ENCODE results near the gene LNPEP.
A peak's percentile ranks its signal among the peaks of the same experiment; 100 is the strongest.

Gene LNPEP

DNA sequence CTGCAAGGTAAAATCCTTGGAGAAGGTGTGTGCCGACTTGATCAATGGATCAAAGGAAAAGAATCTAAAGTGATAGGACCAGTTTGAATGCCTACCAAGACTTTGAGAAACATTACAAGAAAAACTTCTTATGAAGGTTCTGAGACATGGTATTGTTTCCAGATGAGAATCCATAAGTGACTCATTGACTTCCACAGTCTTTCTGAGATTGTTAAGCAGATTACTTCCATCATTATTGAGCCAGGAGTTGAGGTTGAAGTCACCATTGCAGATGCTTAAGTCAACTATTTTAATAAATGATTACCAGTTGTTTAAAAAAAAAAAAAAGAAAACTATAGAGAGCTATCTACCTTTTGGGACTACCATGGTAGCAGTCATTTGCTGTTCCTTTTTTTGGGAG lies 7.0 kb downstream of the LNPEP start:
- Histone ChIP-seq H3K4ac (ENCODE audit: low read depth, low read length) (no peak overlapping the region), H3K4me2 (ENCODE audit: low read length) (no peak overlapping the region), H4K12ac (ENCODE audit: low read depth, low read length) (no peak overlapping the region), H4K91ac (ENCODE audit: low read depth, low read length) (no peak overlapping the region), H3K27me3 (ENCODE audit: insufficient read depth, low read length) (no peaks in the 10 kb centered on the region), H2AK5ac (ENCODE audit: low read length) (no peak overlapping the region), H3K4me3 (ENCODE audit: low read depth, low read length) (no peak overlapping the region), H2BK5ac (ENCODE audit: low read depth, low read length, poor library complexity) (no peak overlapping the region), H4K8ac (ENCODE audit: low read depth, low read length) (no peak overlapping the region), H3K18ac (ENCODE audit: low read length) (no peak overlapping the region), H3K9me3 (ENCODE audit: insufficient read depth, low read depth, low read length) (no peaks in the 10 kb centered on the region), H2AFZ (ENCODE audit: insufficient read depth, low read length, poor library complexity) (no peak overlapping the region), H3K14ac (ENCODE audit: low read length) (no peak overlapping the region), H3K4me1 (ENCODE audit: control insufficient read depth in 1 of 2, insufficient read depth in 2 of 2, low read length in 2 of 2) (no peaks in the 10 kb centered on the region), H3K36me3 (ENCODE audit: control insufficient read depth in 1 of 2, insufficient read depth in 2 of 2, low read length in 2 of 2) (no peaks in the 10 kb centered on the region), H3K27ac (ENCODE audit: low read depth, low read length) (no peak overlapping the region), H2BK120ac (ENCODE audit: insufficient read depth, low read length, poor library complexity) (no peak overlapping the region), H3K23ac (ENCODE audit: low read length) (no peak overlapping the region), H3K9ac (ENCODE audit: low read length) (no peak overlapping the region), H3K79me1 (ENCODE audit: low read length) (no peaks in the 10 kb centered on the region), H3K79me2 (ENCODE audit: control insufficient read depth, insufficient read depth, low read length, poor library complexity) (no peaks in the 10 kb centered on the region), H2BK12ac (ENCODE audit: low read length) (no peak overlapping the region)
- DNase-seq, result peak in 1 of 2 donors; percentile 47
- WGBS (ENCODE audit: extremely low coverage, insufficient coverage, insufficient read length), result no CpG with 5 or more reads among the region's 1 CpG

DNA sequence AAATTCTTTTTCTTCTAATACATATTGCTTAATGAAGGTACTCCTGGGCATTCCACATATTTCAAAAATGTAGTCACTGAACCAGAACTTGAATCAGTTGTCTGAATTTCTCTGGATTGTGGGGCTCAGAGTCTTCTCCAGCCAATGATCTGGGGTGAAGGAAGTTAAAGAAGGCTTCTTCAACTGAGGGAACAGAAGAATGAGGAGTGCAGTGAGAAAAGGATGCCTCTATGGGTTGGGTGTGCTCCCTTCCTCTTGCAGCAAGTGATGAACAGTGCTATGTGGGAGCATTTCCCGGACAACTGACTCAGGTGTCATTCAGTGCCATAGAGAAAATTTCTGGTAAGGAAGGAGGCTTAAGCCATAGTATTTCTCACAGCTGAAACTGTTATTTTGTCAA lies 7.9 kb downstream of the LNPEP start:
- Histone ChIP-seq H3K9ac (ENCODE audit: low read length) (no peak overlapping the region), H2AFZ (ENCODE audit: insufficient read depth, low read length, poor library complexity) (no peak overlapping the region), H3K79me1 (ENCODE audit: low read length) (no peaks in the 10 kb centered on the region), H3K4me1 (ENCODE audit: control insufficient read depth in 1 of 2, insufficient read depth in 2 of 2, low read length in 2 of 2) (no peaks in the 10 kb centered on the region), H3K9me3 (ENCODE audit: insufficient read depth, low read depth, low read length) (no peaks in the 10 kb centered on the region), H2BK5ac (ENCODE audit: low read depth, low read length, poor library complexity) (no peak overlapping the region), H3K27ac (ENCODE audit: low read depth, low read length) (no peak overlapping the region), H2BK12ac (ENCODE audit: low read length) (no peak overlapping the region), H3K36me3 (ENCODE audit: control insufficient read depth in 1 of 2, insufficient read depth in 2 of 2, low read length in 2 of 2) (no peaks in the 10 kb centered on the region), H2BK120ac (ENCODE audit: insufficient read depth, low read length, poor library complexity) (no peak overlapping the region), H2AK5ac (ENCODE audit: low read length) (no peak overlapping the region), H3K14ac (ENCODE audit: low read length) (no peak overlapping the region), H4K12ac (ENCODE audit: low read depth, low read length) (no peak overlapping the region), H3K4ac (ENCODE audit: low read depth, low read length) (no peak overlapping the region), H3K27me3 (ENCODE audit: insufficient read depth, low read length) (no peaks in the 10 kb centered on the region), H3K18ac (ENCODE audit: low read length) (no peak overlapping the region), H3K4me3 (ENCODE audit: low read depth, low read length) (no peak overlapping the region), H3K79me2 (ENCODE audit: control insufficient read depth, insufficient read depth, low read length, poor library complexity) (no peaks in the 10 kb centered on the region), H3K4me2 (ENCODE audit: low read length) (no peak overlapping the region), H3K23ac (ENCODE audit: low read length) (peak overlapping the region; percentile 99), H4K91ac (ENCODE audit: low read depth, low read length) (no peak overlapping the region), H4K8ac (ENCODE audit: low read depth, low read length) (no peak overlapping the region)
- WGBS (ENCODE audit: extremely low coverage, insufficient coverage, insufficient read length), result no CpG with 5 or more reads among the region's 1 CpG
- DNase-seq, result no peak

DNA sequence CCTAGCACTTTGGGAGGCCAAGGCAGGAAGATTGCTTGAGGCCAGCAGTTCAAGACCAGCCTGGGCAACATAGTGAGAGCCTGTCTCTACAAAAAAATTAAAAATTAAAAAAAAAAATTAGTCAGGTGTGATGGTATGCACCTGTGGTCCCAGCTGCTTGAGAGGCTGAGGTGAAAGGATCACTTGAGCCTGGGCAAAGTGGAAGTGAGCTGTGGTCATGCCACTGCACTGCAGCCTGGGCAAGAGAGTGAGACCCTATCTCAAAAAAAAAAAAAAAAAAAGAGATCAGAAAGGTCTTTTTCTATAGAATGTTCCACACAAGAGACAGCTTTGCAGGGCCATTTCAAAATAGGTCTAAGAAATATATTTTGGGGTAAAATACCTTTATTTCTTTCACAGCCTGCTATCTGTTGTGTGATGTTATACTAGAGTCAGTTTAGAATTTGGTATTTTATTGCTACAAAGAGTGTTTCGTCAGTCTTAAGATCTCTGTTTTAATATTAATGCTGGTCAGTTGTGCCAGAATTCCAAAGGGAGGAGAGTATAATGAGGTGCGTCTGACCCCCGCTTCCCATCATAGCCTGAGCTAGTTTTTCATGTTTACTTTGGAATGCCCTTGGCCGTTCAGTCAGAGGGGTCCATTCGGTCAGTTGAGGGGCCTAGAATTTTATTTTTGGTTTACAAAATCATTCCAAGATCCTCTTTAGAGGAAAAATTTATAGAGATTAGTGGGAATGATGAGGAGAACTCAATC lies 9.4 kb downstream of the LNPEP start:
- no peak overlapping the region for H2BK120ac ChIP-seq (ENCODE audit: insufficient read depth, low read length, poor library complexity)
- no CpG with 5 or more reads among the region's 5 CpGs for WGBS (ENCODE audit: extremely low coverage, insufficient coverage, insufficient read length)
- no peak overlapping the region for H3K14ac ChIP-seq (ENCODE audit: low read length)
- no peak for DNase-seq
- H3K9me3 ChIP-seq (ENCODE audit: insufficient read depth, low read depth, low read length), result peaks cover 2% of the 10 kb centered on the region
- no peak overlapping the region for H4K12ac ChIP-seq (ENCODE audit: low read depth, low read length)
- H2BK5ac ChIP-seq (ENCODE audit: low read depth, low read length, poor library complexity), result no peak overlapping the region
- no peak overlapping the region for H3K4ac ChIP-seq (ENCODE audit: low read depth, low read length)
- no peak overlapping the region for H2AFZ ChIP-seq (ENCODE audit: insufficient read depth, low read length, poor library complexity)
- H3K4me1 ChIP-seq (ENCODE audit: control insufficient read depth in 1 of 2, insufficient read depth in 2 of 2, low read length in 2 of 2), result no peaks in the 10 kb centered on the region
- H2BK12ac ChIP-seq (ENCODE audit: low read length), result no peak overlapping the region
- no peaks in the 10 kb centered on the region for H3K79me2 ChIP-seq (ENCODE audit: control insufficient read depth, insufficient read depth, low read length, poor library complexity)
- no peak overlapping the region for H4K91ac ChIP-seq (ENCODE audit: low read depth, low read length)
- H2AK5ac ChIP-seq (ENCODE audit: low read length), result no peak overlapping the region
- no peaks in the 10 kb centered on the region for H3K36me3 ChIP-seq (ENCODE audit: control insufficient read depth in 1 of 2, insufficient read depth in 2 of 2, low read length in 2 of 2)
- no peaks in the 10 kb centered on the region for H3K79me1 ChIP-seq (ENCODE audit: low read length)
- H3K4me3 ChIP-seq (ENCODE audit: low read depth, low read length), result no peak overlapping the region
- H3K4me2 ChIP-seq (ENCODE audit: low read length), result no peak overlapping the region
- H3K27ac ChIP-seq (ENCODE audit: low read depth, low read length), result no peak overlapping the region
- no peaks in the 10 kb centered on the region for H3K27me3 ChIP-seq (ENCODE audit: insufficient read depth, low read length)
- no peak overlapping the region for H3K23ac ChIP-seq (ENCODE audit: low read length)
- H4K8ac ChIP-seq (ENCODE audit: low read depth, low read length), result no peak overlapping the region
- no peak overlapping the region for H3K9ac ChIP-seq (ENCODE audit: low read length)
- H3K18ac ChIP-seq (ENCODE audit: low read length), result no peak overlapping the region

DNA sequence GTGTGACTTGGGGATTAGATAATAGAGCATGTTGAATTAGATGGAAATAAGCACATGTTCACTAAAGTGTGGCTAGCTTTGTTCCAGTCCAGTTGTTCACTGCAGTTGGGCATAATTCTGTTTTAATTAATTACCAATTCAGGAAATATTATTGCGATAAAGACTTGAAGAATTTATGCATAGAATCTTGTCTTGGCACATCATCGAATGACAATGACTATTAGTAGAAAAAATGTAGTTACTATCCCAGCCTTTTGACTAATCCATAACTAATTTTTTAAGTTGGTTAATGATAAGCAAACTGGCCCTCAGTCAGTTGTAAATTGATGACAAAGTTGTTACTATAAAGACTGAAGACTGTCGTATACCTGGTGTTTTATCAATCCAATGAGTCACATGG lies 10.5 kb downstream of the LNPEP start:
- Histone ChIP-seq H2AFZ (ENCODE audit: insufficient read depth, low read length, poor library complexity) (no peak overlapping the region), H3K4me1 (ENCODE audit: control insufficient read depth in 1 of 2, insufficient read depth in 2 of 2, low read length in 2 of 2) (no peaks in the 10 kb centered on the region), H3K9me3 (ENCODE audit: insufficient read depth, low read depth, low read length) (peaks cover 2% of the 10 kb centered on the region), H3K4me3 (ENCODE audit: low read depth, low read length) (no peak overlapping the region), H4K8ac (ENCODE audit: low read depth, low read length) (no peak overlapping the region), H2BK5ac (ENCODE audit: low read depth, low read length, poor library complexity) (no peak overlapping the region), H3K4me2 (ENCODE audit: low read length) (no peak overlapping the region), H3K9ac (ENCODE audit: low read length) (no peak overlapping the region), H2BK120ac (ENCODE audit: insufficient read depth, low read length, poor library complexity) (no peak overlapping the region), H2BK12ac (ENCODE audit: low read length) (no peak overlapping the region), H3K27ac (ENCODE audit: low read depth, low read length) (no peak overlapping the region), H3K36me3 (ENCODE audit: control insufficient read depth in 1 of 2, insufficient read depth in 2 of 2, low read length in 2 of 2) (no peaks in the 10 kb centered on the region), H3K79me1 (ENCODE audit: low read length) (no peaks in the 10 kb centered on the region), H4K12ac (ENCODE audit: low read depth, low read length) (no peak overlapping the region), H3K79me2 (ENCODE audit: control insufficient read depth, insufficient read depth, low read length, poor library complexity) (no peaks in the 10 kb centered on the region), H3K18ac (ENCODE audit: low read length) (no peak overlapping the region), H3K23ac (ENCODE audit: low read length) (no peak overlapping the region), H4K91ac (ENCODE audit: low read depth, low read length) (no peak overlapping the region), H2AK5ac (ENCODE audit: low read length) (no peak overlapping the region), H3K4ac (ENCODE audit: low read depth, low read length) (no peak overlapping the region), H3K14ac (ENCODE audit: low read length) (no peak overlapping the region), H3K27me3 (ENCODE audit: insufficient read depth, low read length) (no peaks in the 10 kb centered on the region)
- DNase-seq, result no peak
- no CpG with 5 or more reads among the region's 3 CpGs for WGBS (ENCODE audit: extremely low coverage, insufficient coverage, insufficient read length)
